Adrenal gland (tissue), 12 donors: ENCODE data around the gene GPC2. TPM values are rescaled to one million over a fixed set of nuclear protein-coding genes. Genes with fewer than 3 reads are reported as not detected.

Experiments
- DNase-seq, 7 donors: peaks; one replicate each; pipeline ENCODE4 v3.0.0-alpha.2; 2019 to 2020
- H3K27ac ChIP-seq, 5 donors: fragments of 200-600 bp; sonication (generic) in 4 of 5; 1 replicate in 3 of 5; 2 replicates in 2 of 5; pipeline versions ENCODE4 v1.5.1 to v1.8.0; 2016 to 2020; ENCODE audit warnings: mild to moderate bottlenecking in 1 of 5
- H3K27me3 ChIP-seq: fragments of 200-600 bp; 2 replicates; pipeline ENCODE4 v1.8.0; 2021
- H3K36me3 ChIP-seq, 2 donors: fragments of 200-600 bp; replicated peaks in 1 of 2; 1 replicate in 1 of 2; 2 replicates in 1 of 2; pipeline versions ENCODE4 v1.5.1 to v1.8.0; 2018 to 2022
- H3K4me1 ChIP-seq, 2 donors: fragments of 200-600 bp; replicated peaks in 1 of 2; 1 replicate in 1 of 2; 2 replicates in 1 of 2; pipeline versions ENCODE4 v1.5.1 to v1.8.0; 2018 to 2021
- H3K4me3 ChIP-seq, 4 donors: fragments of 200-600 bp; sonication (generic) in 3 of 4; one replicate each; pipeline ENCODE4 v1.5.1; 2016 to 2018
- H3K9me3 ChIP-seq, 3 donors: fragments of 200-600 bp; sonication (generic) in 1 of 3; replicated peaks in 1 of 3; 1 replicate in 2 of 3; 2 replicates in 1 of 3; pipeline versions ENCODE4 v1.5.1 to v1.8.0; 2016 to 2021
- POLR2A ChIP-seq, 2 donors: fragments of 450-650 bp; IDR thresholded peaks; one replicate each; pipeline ENCODE4 v1.6.1; 2017; ENCODE audit warnings: antibody characterized with exemption in 2 of 2, mild to moderate bottlenecking in 2 of 2, moderate library complexity in 1 of 2
- WGBS, 4 donors: extraction: QIAGEN DNeasy Blood & Tissue Kit in 2 of 4; methylation state at CpG; one replicate each; pipeline versions ENCODE4 v1.1.5 to v1.1.7; 2013 to 2017; 5-methylcytosine and 5-hydroxymethylcytosine counted together
- intact Hi-C, 2 donors: fragments of 100-400 bp; cut with DNase I; formaldehyde crosslinking; loops; one replicate each; pipeline versions ENCODE4 v1.14.1 to v1.15.0; 2022 to 2023
- polyA plus RNA-seq, 3 donors: library from polyadenylated mRNA; stranded (reverse); fragments of 200-250 nt in 2 of 3; fragments of 350-450 nt in 1 of 3; fragmentation: Illumina TruSeq in 1 of 3; extraction: RNeasy Lipid Tissue Mini Kit (QIAGEN cat#74804) in 1 of 3; gene quantifications; one replicate each; pipeline ENCODE4 v1.2.3, GENCODE V29; 2013 to 2014
- total RNA-seq, 9 donors: library from RNA; depleted of rRNA in 4 of 9; stranded (reverse); fragments of >200 nt in 4 of 9; fragments of 120-200 nt in 1 of 9; fragmentation: NEBNext Ultra II Directional in 1 of 9; extraction: Animal tissue kit (Norgen Biotek cat#: 25700) in 1 of 9; gene quantifications; one replicate each; pipeline versions ENCODE4 v1.1.0 to v1.2.4, GENCODE V29; 2013 to 2023
- TF ChIP-seq, protein P1 (sequence below), 6 experiments: fragments of 450-650 bp in 4 of 6; fragments of 200-600 bp in 2 of 6; sonication (generic) in 1 of 6; IDR thresholded peaks; 1 replicate in 5 of 6; 2 replicates in 1 of 6; pipeline versions ENCODE4 v1.5.1 to v1.8.0; 2016 to 2021; ENCODE audit warnings: antibody characterized with exemption in 6 of 6, mild to moderate bottlenecking in 2 of 6, moderate library complexity in 1 of 6
- donor health status: healthy with polysubstance abuse.
- donor health status: Bipolar disorder and iron deficiency.
- donor health status: DM: yes; HTN: yes; CAD: no.
- donor health status: DM: no; HTN: no; CAD: no.
- donor health status: DM: no; HTN: no; CAD: no.
- donor health status: DM: yes; HTN: yes; CAD: no.

Gene GPC2
- total and polyA plus RNA-seq, 12 donors, result 0.05 to 4.3 (median 1.1) TPM

DNA sequence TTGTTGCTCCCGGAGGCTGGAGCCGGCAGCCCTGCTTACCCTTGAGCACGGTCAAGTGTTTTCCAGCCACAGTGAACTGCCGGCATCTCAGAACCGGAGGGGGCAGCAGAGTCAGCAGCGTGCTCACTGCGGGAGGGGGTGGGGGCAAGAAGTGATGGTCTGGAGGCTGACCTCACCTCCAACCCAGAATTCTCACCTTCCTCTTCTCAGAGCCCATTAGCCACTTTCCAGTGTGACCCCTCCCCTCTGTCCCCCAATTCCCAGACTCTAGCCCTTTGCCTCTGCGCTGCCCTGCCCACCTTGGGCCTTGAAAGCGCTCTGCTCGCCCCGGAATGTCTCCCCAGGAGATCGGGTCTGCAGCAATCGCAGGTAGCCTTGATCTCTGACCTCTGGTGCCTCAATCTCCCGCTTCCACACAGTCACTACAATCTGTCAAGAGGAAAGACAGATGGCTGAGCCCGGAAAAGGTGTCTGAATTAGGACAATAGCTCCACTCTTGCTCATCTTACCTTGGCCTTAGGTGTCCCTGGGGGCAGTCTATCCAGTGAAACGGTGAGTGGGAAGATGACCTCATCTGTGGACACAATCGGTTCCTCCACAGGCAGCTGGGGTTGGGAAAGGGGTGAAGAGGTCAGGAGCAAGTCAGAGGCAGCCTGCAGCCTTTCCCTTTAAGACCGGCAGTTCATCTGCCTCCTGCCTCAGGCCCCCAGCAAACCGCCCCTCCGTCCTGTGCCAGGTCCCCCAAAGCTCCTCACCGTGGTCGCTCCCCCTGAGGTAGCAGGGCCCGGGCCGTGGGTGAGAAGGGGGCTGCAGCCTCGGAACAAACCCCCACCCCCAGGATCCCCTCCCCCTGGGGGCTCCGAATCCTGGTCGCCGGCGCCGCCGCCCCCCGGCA is 19.6 kb downstream of the GPC2 start:
- DNase-seq, result peak in 6 of 7 donors; percentile 59 to 88 (median 75)
- peaks cover 3 to 17% of the 10 kb centered on the region in 2 donors for H3K4me1 ChIP-seq
- H3K36me3 ChIP-seq, result peaks cover 0 to 36% of the 10 kb centered on the region in 2 donors
- 14 to 31% (median 16%) methylated on average over 13 to 32 of the region's 32 CpGs for WGBS, 4 donors
- no peaks in the 10 kb centered on the region for H3K9me3 ChIP-seq
- H3K4me3 ChIP-seq, result peak overlapping the region; percentile 36 to 92 (median 85)
- no peaks in the 10 kb centered on the region for H3K27me3 ChIP-seq
- peak overlapping the region; percentile 53 to 90 (median 79) for H3K27ac ChIP-seq
- TF ChIP-seq POLR2A (IDR thresholded peaks at IDR 0.05), result no peak
- TF ChIP-seq, protein P1, sequence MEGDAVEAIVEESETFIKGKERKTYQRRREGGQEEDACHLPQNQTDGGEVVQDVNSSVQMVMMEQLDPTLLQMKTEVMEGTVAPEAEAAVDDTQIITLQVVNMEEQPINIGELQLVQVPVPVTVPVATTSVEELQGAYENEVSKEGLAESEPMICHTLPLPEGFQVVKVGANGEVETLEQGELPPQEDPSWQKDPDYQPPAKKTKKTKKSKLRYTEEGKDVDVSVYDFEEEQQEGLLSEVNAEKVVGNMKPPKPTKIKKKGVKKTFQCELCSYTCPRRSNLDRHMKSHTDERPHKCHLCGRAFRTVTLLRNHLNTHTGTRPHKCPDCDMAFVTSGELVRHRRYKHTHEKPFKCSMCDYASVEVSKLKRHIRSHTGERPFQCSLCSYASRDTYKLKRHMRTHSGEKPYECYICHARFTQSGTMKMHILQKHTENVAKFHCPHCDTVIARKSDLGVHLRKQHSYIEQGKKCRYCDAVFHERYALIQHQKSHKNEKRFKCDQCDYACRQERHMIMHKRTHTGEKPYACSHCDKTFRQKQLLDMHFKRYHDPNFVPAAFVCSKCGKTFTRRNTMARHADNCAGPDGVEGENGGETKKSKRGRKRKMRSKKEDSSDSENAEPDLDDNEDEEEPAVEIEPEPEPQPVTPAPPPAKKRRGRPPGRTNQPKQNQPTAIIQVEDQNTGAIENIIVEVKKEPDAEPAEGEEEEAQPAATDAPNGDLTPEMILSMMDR (IDR thresholded peaks at IDR 0.05), result peak in 1 of 6 experiments; percentile 7
- intact Hi-C loops, result loop anchor here in 1 of 2 donors (10.0 kb wide), 1 partner anchor 57 kb away; the partner anchor contains the start of gene PVRIG

DNA sequence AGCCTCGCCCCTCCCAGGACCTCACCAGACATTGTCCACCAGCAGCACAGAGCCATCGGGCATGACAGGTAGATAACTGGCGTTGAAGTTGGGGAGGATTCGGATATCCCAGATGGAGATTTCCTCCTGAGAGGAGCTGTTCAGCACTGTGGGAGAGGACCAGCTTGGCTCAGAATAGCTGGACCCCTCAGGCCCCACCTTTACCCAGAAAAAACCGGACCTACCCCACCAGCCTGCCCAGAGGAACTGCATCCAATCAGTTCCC is 20.2 kb downstream of the GPC2 start:
- Histone ChIP-seq H3K4me3 (peak overlapping the region in 1 of 4 donors; percentile 83), H3K36me3 (peaks cover 0 to 36% of the 10 kb centered on the region in 2 donors), H3K27ac (peak overlapping the region in 2 of 5 donors; percentile 79 to 90), H3K27me3 (no peaks in the 10 kb centered on the region), H3K9me3 (no peaks in the 10 kb centered on the region), H3K4me1 (peaks cover 3 to 17% of the 10 kb centered on the region in 2 donors)
- TF ChIP-seq POLR2A (IDR thresholded peaks at IDR 0.05), result no peak
- TF ChIP-seq, protein P1 (IDR thresholded peaks at IDR 0.05), result no peak
- 70 to 88% (median 79%) methylated on average over 4 to 5 of the region's 5 CpGs for WGBS, 4 donors
- intact Hi-C loops, result loop anchor here in 1 of 2 donors (10.0 kb wide), 1 partner anchor 58 kb away; the partner anchor contains the start of gene PVRIG
- DNase-seq, result no peak

DNA sequence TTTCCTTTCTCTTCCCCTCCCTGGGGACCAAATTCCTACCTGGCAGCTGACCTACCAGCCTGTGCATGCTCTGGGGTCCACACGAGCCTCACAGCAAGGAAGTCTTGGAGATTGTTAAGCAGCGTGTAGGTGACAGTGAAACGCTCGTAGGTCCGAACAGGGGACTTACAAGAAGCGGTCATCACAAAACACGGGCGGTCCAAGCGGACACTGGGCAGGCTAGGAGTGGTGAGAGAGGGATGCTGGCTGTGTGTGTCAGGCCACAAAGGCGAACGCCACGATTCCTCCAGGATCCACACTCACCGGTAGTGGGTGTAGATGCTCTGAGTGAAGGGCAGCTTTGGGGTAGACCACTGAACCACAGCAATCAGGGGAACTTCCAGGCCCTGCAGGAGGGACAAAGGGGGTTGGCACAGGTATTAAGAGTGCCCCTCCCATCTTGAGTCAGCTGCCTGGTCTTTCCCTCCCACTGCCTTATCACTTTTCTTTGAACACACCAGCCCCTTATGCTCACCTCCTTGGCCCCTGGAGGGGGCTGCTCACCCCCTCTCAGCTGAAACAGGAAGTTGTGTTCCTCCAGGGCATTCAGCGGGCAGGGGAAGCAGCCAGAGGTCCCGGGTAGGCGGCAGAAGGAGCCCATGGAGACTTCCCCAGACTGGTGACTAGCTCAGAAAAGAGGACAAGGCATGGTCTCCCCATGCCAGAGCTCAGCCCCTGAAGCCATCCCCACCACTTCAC is 20.7 kb downstream of the GPC2 start:
- peak overlapping the region in 1 of 5 donors; percentile 90 for H3K27ac ChIP-seq
- DNase-seq, result no peak
- H3K4me3 ChIP-seq, result peak overlapping the region in 1 of 4 donors; percentile 83
- intact Hi-C loops, result loop anchor here in 1 of 2 donors (10.0 kb wide), 1 partner anchor 58 kb away; the partner anchor contains the start of gene PVRIG
- 80 to 82% (median 82%) methylated on average over 15 to 16 of the region's 16 CpGs for WGBS, 4 donors
- H3K36me3 ChIP-seq, result peaks cover 0 to 36% of the 10 kb centered on the region in 2 donors
- H3K27me3 ChIP-seq, result no peaks in the 10 kb centered on the region
- no peaks in the 10 kb centered on the region for H3K9me3 ChIP-seq
- no peak for TF ChIP-seq POLR2A (IDR thresholded peaks at IDR 0.05)
- TF ChIP-seq, protein P1 (IDR thresholded peaks at IDR 0.05), result no peak
- peaks cover 3 to 17% of the 10 kb centered on the region in 2 donors for H3K4me1 ChIP-seq
